Testis (tissue), 3 donors: Measurements from ENCODE around the gene CEP72. TPM values are rescaled to one million over a fixed set of nuclear protein-coding genes. Genes with fewer than 3 reads are reported as not detected.

ENCODE experiments used
- DNase-seq: peaks from one replicate; pipeline ENCODE4 v3.0.0-alpha.2; 2019
- H3K27ac ChIP-seq, 2 donors: fragments of 200-600 bp; sonication (generic); one replicate each; pipeline ENCODE4 v1.5.1; 2019
- H3K27me3 ChIP-seq: fragments of 200-600 bp; sonication (generic); one replicate; pipeline ENCODE4 v1.5.1; 2019
- H3K36me3 ChIP-seq: fragments of 200-600 bp; sonication (generic); one replicate; pipeline ENCODE4 v1.5.1; 2017; ENCODE audit warnings: low read depth; ENCODE audit errors: missing control alignments
- H3K4me1 ChIP-seq: fragments of 200-600 bp; sonication (generic); one replicate; pipeline ENCODE4 v1.5.1; 2019
- H3K4me3 ChIP-seq, 2 donors: fragments of 200-600 bp; sonication (generic); one replicate each; pipeline ENCODE4 v1.5.1; 2017 to 2019
- H3K9me3 ChIP-seq: fragments of 200-600 bp; sonication (generic); one replicate; pipeline ENCODE4 v1.5.1; 2017
- POLR2A ChIP-seq: fragments of 450-650 bp; IDR thresholded peaks from one replicate; pipeline ENCODE4 v1.6.1; 2017; ENCODE audit warnings: antibody characterized with exemption, mild to moderate bottlenecking, moderate library complexity
- whole genome bisulfite sequencing, 2 donors: methylation state at CpG; one replicate each; pipeline ENCODE4 v1.1.5; 2018; 5-methylcytosine and 5-hydroxymethylcytosine counted together
- intact Hi-C: fragments of 100-400 bp; cut with DNase I; formaldehyde crosslinking; loops from one replicate; pipeline ENCODE4 v1.15.1; 2023; ENCODE audit warnings: low total_unique reads
- polyA plus RNA-seq: library from polyadenylated mRNA; stranded (reverse); fragments of 350-450 nt; fragmentation: Illumina TruSeq; extraction: RNeasy Lipid Tissue Mini Kit (QIAGEN cat#74804); gene quantifications from one replicate; pipeline ENCODE4 v1.2.3, GENCODE V29; 2014; ENCODE audit warnings: low read depth, low replicate concordance; ENCODE audit not compliant: insufficient read depth
- total RNA-seq, 2 donors: library from RNA; depleted of rRNA; stranded (reverse); fragments of >200 nt; gene quantifications; one replicate each; pipeline ENCODE4 v1.2.3, GENCODE V29; 2016
- TF ChIP-seq, protein P1 (sequence below), 3 experiments: fragments of 450-650 bp in 2 of 3; fragments of 200-600 bp in 1 of 3; sonication (generic) in 1 of 3; IDR thresholded peaks; one replicate each; pipeline ENCODE4 v1.5.1; 2016 to 2019; ENCODE audit warnings: antibody characterized with exemption in 3 of 3, mild to moderate bottlenecking in 2 of 3, moderate library complexity in 1 of 3

Gene CEP72
- total and polyA plus RNA-seq, 3 donors from 2014 or later: 18.5 to 31.2 (median 19.8) TPM

DNA sequence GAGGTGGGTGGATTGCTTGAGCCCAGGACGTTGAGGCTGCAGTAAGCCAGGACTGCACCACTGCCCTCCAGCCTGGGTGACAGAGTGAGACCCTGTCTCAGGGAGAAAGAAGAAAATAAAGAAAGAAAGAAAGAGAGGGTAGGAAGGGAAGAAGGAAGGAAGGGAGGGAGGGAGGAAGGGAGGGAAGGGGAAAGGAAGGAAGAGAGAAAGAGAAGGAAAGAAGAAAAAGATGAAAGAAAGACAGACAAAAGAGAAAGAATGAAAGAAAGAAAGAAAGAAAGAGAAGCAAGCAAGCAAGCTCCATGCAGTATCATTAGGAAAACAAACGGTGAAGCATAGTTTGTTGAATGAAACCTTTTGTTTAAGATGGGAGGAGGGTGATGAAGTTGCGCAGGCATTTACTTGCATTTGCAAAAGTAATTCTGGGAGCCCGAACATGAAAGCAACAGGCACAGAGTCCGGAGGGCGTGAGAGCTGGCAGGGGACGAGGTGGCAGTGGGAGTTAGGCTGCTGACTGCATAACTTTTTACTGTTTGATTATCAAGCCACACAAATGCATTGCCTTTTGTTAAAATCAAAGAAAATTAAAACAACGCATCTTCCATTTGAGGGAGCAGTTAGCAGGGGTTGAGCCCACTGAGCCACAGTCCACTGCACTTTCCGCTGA, 26.0 kb upstream of the CEP72 start:
- 53 to 57% methylated on average over 8 to 9 of the region's 9 CpGs for WGBS, 2 donors
- Histone ChIP-seq H3K27ac (no peak overlapping the region), H3K4me1 (no peaks in the 10 kb centered on the region), H3K27me3 (no peaks in the 10 kb centered on the region), H3K4me3 (no peak overlapping the region), H3K36me3 (no peaks in the 10 kb centered on the region), H3K9me3 (no peaks in the 10 kb centered on the region)
- DNase-seq: no peak
- no peak for TF ChIP-seq POLR2A
- TF ChIP-seq, protein P1, sequence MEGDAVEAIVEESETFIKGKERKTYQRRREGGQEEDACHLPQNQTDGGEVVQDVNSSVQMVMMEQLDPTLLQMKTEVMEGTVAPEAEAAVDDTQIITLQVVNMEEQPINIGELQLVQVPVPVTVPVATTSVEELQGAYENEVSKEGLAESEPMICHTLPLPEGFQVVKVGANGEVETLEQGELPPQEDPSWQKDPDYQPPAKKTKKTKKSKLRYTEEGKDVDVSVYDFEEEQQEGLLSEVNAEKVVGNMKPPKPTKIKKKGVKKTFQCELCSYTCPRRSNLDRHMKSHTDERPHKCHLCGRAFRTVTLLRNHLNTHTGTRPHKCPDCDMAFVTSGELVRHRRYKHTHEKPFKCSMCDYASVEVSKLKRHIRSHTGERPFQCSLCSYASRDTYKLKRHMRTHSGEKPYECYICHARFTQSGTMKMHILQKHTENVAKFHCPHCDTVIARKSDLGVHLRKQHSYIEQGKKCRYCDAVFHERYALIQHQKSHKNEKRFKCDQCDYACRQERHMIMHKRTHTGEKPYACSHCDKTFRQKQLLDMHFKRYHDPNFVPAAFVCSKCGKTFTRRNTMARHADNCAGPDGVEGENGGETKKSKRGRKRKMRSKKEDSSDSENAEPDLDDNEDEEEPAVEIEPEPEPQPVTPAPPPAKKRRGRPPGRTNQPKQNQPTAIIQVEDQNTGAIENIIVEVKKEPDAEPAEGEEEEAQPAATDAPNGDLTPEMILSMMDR (IDR thresholded peaks at IDR 0.05): no peak
- intact Hi-C loops: no loop called here

DNA sequence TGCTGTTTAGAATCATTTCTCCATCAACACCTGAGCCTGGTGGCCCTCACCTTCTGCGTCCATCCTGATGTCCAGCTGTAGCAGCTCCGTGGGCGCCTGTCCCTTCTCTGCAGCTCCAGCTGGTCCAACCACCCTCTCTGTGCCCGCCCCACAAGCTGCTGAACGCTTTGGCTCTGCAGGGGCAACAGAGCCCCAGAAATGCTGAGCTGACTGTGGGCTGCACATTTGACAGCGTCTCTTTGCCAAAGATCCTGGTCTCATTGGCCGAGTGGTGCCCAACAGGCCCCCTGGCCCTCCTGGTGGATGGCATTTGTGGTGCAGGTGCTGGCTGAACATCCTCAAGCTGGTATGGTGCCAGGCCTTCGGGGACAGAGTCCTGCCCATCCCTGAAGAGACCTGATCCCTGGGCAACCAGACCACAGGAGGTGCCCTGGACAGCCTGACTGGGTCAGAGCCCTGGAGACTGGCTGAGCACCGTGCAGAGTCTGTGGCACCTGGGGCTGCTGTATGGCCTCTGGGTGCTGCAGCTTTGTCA, 25.3 kb upstream of the CEP72 start:
- TF ChIP-seq, protein P1 (IDR thresholded peaks at IDR 0.05): no peak
- no peak for TF ChIP-seq POLR2A
- no peaks in the 10 kb centered on the region for H3K36me3 ChIP-seq
- no peak for DNase-seq
- H3K27me3 ChIP-seq: no peaks in the 10 kb centered on the region
- no peaks in the 10 kb centered on the region for H3K4me1 ChIP-seq
- no peak overlapping the region for H3K4me3 ChIP-seq
- no peak overlapping the region for H3K27ac ChIP-seq
- 74 to 84% methylated on average over 5 to 9 of the region's 9 CpGs for WGBS, 2 donors
- intact Hi-C loops: no loop called here
- no peaks in the 10 kb centered on the region for H3K9me3 ChIP-seq

DNA sequence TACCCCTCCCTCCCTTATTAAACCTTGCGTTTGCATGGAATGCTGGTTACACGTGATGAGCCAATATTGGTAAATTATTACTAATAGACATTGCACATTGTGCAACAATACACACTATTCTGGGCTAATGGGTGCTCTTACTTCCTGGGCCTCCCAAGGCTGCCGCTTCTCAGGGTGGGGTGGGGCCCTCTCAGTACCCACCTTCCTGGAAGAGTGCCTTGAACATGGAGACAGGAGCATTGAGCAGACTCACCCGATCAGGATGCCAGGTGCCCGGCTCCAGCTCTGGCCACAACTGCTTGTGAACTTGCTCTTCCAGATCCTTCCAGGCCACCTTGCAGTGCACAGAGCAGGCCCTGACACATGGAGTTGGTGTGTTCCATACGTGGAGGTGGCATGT, 24.7 kb upstream of the CEP72 start:
- intact Hi-C loops: no loop called here
- H3K4me3 ChIP-seq: no peak overlapping the region
- DNase-seq: no peak
- H3K27me3 ChIP-seq: no peaks in the 10 kb centered on the region
- TF ChIP-seq, protein P1 (IDR thresholded peaks at IDR 0.05): no peak
- no peak for TF ChIP-seq POLR2A
- 74 to 92% methylated on average over 3 to 6 of the region's 6 CpGs for WGBS, 2 donors
- no peaks in the 10 kb centered on the region for H3K4me1 ChIP-seq
- no peaks in the 10 kb centered on the region for H3K9me3 ChIP-seq
- no peak overlapping the region for H3K27ac ChIP-seq
- H3K36me3 ChIP-seq: no peaks in the 10 kb centered on the region

DNA sequence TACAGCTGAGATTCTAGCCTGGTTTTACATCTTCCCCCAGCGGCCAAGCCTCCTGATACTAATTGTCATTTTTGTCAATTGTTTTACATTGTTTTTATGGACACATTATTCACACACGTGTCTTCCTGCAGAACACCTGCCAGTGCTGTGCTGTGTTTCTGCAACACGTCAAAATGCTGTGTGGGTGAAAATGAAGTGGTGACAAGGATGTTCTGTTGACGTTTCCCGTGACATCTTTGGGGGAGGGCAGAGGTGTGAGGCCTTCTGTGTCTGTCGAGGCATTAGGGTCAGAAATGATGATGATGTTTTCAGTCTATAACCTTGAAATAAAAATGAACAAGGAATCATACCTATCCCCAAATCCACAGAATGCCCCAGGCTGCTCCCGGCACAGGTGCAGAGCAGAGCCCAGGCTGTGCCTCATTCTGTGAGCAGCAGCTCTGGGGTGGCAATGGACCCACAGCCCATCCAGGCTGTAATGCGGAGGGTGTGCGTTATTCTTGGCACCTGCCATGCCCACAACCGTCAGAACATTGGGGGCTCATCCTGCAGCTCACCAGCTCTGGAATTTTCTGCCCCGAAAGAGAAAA, 23.6 kb upstream of the CEP72 start:
- TF ChIP-seq, protein P1 (IDR thresholded peaks at IDR 0.05): no peak
- no peak for TF ChIP-seq POLR2A
- WGBS, 2 donors: 74 to 77% methylated on average over 10 to 11 of the region's 11 CpGs
- no peak overlapping the region for H3K4me3 ChIP-seq
- H3K27me3 ChIP-seq: no peaks in the 10 kb centered on the region
- intact Hi-C loops: no loop called here
- H3K4me1 ChIP-seq: no peaks in the 10 kb centered on the region
- no peak overlapping the region for H3K27ac ChIP-seq
- no peak for DNase-seq
- no peaks in the 10 kb centered on the region for H3K9me3 ChIP-seq
- no peaks in the 10 kb centered on the region for H3K36me3 ChIP-seq
